ENCODE measurements around the gene ATL2. TPM values are rescaled to one million over a fixed set of nuclear protein-coding genes. Genes with fewer than 3 reads are reported as not detected.
"Not testable (repeated sequence)": the region's sequence is repeated elsewhere in the genome, so short reads cannot be mapped to it uniquely, and the experiment has no call there.

ATL2 gene
- polyA plus RNA-seq, 3 donors, result 65.2 to 66.6 (median 66.3) TPM

DNA sequence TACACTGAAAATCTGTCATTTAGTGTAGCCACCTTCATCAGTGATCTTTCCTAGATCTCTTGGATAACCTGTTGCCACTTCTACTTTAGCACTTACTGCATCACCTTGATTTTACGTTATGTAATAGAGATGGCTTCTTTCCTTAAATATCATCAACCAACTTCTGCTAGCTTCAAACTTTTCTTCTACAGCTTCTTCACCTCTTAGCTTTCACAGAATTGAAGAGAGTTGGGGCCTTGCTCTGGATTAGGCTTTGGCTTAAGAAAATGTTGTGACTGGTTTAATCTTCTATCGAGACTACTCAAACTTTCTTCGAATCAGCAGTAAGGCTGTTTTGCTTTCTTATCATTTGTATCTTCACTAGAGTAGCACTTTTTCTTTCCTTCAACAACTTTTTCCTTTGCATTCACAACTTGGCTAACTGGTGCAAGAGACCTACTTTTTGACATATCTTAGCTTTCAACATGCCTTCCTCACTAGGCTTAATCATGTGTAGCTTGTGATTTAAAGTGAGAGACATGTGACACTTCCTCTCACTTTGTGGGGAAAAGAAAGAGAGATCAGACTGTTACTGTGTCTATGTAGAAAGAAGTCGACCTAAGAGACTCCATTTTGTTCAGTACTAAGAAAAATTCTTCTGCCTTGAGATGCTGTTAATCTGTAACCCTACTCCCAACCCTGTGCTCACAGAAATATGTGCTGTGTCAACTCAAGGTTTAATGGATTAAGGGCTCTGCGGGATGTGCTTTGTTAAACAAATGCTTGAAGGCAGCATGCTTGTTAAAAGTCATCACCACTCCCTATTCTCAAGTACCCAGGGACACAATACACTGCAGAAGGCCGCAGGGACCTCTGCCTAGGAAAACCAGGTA is 99.6 kb downstream of the ATL2 start:
- DNase-seq (ENCODE audit: low read depth in 3 of 3, low spot score in 2 of 3), result no peak

DNA sequence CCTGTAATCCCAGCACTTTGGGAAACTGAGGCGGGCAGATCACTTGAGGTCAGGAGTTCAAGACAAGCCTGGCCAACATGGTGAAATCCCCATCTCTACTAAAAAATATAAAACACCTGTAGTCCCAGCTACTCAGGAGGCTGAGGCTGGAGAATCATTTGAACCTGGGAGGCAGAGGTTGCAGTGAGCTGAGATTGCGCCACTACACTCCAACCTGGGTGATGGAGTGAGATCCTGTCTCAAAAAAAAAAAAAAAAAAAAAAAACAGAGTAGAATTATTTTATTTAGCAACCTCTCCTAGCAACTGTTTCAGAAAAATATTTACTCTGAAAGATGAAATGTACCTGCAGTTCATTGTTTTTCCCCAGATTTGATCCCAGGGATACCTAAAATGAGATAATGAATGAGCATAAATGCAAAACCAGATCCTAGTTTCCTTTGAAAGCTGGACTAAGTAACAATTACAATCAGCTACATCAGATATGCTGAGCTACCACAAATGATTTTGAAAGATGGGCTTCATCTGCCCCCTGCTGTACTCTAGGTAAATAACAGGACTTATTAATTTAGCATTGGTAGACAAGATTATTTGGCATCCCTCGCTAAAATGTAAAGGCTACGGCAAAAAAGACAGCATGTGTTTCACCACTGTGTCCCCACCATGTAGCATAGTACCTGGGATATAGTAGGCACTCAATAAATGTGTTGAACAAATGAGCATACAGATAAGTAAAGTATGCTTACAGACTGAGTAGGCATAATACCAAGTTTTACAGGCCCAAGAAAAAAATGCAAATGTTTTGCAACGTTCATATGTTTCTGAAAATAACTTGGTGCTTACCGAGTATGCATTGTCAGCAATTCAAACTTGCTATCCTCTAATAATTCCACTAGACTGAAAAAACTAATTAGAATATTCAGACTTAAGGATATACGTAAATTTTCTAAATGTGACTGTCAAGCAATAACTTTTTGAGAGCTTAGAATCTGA is 102.5 kb downstream of the ATL2 start:
- DNase-seq (ENCODE audit: low read depth in 3 of 3, low spot score in 2 of 3), result peak; percentile 61 to 72 (median 70)

DNA sequence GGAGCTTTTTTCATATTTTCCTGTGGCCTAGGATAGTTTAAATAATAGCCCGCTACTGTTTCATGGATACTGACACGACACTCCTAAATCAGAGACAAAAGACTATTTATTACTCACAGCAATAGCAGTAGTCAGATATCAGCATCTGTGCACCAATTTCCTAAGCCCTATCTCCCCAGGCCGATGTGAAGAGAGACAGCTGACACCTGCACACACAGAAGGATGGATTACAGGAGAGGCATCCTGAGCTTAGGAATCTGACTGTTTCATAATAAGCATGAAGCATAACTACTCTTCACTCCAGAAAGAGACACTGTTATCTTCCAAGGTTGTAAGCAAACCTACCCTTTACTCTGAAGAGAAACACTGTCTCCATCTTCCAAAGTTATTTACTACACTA is 105.4 kb downstream of the ATL2 start:
- DNase-seq (ENCODE audit: low read depth in 3 of 3, low spot score in 2 of 3), result no peak

DNA sequence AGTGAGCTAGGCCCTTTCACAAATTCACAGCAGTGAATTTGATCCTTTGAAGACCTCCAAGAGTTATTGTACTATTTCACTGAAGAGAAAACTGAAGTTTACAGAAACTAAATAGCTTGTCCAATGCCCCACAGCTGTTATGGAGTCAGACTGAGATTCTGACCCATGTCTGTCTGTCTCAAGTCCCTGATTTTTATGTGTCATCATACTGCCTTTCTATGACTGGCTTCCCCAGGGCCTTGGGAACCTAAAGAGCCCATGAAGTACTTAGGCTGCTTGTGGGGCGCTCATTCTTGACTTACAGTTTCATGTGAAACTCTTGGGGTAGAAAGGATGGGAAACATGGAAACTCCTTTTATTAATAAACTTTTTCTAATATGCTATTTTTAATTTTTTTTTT is 107.7 kb downstream of the ATL2 start:
- no peak for DNase-seq (ENCODE audit: low read depth in 3 of 3, low spot score in 2 of 3)

DNA sequence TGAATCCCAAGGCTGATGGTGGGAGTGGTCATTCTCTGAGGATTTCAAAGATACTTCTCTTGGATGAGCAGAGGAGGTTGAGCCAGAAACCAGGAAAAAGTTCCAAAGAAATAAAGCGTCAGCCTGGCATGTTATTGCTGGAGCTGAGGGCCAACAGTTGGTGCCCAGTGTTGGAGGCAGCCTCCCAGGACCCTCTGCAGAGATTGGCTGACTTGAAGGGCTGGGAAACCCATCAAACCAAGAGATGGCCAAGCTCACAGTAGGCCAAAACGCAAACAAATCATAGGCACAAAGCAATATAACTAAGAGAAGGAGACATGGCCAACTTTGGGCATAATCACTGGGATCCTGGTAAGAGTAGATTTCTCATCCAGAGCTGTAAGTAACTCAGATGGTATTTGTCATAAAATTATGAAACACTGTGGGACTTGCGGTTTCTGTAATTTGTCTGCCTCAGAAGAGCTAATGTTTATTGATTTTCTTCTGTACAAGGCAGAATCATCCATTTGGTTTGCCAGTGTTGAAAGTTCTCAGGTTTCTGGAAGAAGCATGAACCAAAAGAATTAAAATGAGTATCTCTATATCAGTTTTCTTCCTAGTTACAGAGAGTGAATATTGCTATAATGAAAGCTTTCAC is 108.3 kb downstream of the ATL2 start:
- no peak for DNase-seq (ENCODE audit: low read depth in 3 of 3, low spot score in 2 of 3)

DNA sequence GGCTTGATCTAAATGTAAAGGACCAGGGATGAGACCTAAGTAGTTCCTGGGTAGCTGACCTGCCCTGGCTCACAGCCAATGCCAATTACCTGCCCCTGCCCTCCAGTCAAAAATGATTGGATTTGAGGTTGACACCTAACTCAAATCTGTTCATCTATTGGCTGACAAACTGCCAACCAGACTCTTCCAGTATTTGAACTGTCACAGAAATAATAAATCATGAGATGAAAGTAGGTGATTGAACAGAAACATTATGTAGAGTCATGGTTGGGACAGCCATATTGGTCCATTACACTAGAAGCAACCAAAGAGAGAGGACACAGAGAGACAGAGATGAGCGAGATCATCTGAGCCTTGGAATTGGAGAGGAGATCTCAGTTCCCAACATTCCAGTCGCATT is 109.1 kb downstream of the ATL2 start:
- no peak for DNase-seq (ENCODE audit: low read depth in 3 of 3, low spot score in 2 of 3)

DNA sequence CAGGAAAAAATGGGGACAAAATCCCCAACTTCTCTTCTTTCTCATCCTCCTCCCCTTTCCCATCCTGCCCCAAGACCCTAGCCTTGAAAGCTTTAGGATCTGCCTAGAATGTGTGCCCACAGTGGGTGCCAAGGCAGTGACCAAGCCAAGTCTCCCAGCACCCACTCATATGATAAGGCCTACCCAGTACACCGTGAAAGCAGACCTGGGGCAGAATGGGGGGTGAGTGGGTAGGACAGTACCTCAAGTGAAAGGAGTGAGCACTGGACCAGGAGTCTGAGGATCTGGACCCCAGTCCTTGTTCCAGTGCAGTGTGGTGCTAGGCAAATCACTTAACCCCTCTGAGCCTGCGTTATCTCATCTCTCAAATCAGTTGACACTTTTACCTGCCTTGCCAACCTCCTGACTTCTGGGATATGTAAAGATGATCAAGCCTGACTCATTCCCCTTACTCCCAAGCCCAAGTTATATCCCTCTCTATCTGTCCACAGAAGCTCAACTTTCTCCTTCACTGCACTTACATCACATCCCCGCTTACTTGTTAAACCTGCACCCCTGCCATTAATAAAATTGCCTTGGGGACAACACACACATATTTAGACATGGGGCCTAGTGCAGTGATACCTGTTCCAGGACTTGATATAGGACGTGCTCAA is 109.7 kb downstream of the ATL2 start:
- no peak for DNase-seq (ENCODE audit: low read depth in 3 of 3, low spot score in 2 of 3)

DNA sequence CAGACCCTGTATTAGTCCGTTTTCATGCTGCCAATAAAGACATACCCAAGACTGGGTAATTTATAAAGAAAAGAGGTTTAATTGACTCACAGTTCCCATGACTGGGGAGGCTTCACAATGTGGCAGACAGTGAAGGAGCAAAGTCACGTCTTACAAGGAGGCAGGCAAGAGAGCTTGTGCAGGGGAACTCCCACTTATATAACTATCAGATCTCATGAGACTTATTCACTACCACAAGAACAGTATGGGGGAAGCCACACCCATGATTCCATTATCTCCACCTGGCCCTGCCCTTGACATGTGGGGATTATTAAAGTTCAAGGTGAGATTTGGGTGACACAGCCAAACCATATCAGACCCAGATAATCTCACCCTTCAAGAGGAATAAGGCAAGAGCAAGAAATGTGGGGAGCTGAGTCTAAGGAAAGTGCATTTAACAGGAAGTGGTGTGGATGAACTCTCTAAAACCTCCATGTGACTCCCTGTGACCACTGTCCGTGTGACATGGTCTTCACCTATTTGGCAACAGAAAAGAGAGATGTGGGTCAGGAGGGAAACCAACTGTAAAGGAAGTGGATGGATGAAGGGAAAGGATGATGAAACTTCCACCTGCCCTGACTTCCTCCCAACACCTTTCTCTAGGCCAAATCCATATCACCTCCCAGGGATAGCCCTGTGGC is 110.6 kb downstream of the ATL2 start:
- no peak for DNase-seq (ENCODE audit: low read depth in 3 of 3, low spot score in 2 of 3)

DNA sequence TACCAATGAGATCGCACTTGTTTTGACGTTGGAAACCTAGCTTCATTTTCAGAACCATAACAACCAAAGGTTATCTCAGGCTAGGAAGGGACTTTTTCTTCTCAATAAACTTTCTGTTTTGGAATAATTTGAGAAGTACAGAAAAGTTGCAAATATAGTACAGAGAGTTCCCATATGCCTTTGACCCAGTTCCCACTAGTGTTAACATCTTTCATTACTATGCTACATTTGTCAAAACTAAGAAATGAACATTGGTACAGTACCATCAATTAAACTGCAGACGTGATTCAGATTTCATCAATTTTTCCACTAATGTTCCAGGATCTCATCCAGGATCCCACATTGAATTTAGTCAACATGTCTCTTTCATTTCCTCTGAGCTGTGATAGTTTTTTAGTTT is 111.6 kb downstream of the ATL2 start:
- DNase-seq (ENCODE audit: low read depth in 3 of 3, low spot score in 2 of 3), result no peak

DNA sequence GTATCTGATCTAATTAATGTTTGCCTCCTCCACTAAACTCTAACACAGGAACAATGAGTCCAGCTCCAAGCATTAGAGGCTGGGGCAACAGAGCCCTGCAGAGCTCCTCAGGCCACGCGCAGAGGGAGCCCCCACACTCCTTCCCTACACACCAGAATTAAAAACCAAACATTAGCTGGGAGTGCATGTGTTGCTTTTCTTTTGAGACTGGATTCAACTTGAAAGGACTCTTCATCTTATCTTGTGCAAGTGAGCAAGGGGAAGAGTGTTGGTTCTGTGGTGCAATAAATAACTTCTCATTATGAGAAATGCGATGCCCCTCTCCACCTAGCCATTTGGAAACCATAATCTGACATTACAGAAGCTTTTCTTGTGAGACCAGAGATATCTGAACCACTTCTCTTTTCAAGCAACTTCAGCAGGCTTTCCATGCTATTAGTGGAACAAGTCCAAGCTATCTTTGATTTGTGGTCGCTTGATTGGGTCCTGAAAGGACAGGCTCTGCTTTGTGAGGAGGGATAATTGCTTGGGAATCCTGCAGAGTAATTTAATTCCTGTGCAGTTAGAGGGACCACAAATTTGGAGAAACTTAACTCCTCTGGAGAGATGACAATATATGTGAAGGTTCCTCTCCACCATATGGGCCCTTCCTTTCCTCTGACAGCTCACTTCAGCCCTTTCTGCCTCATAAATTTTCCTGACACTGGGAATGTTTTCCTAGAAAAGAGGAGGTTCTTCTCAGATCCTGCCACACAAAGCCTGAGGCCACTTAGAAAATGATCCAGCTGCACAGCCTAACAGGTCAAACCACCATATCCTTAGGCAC is 112.5 kb downstream of the ATL2 start:
- peak; percentile 81 to 84 (median 83) for DNase-seq (ENCODE audit: low read depth in 3 of 3, low spot score in 2 of 3)

DNA sequence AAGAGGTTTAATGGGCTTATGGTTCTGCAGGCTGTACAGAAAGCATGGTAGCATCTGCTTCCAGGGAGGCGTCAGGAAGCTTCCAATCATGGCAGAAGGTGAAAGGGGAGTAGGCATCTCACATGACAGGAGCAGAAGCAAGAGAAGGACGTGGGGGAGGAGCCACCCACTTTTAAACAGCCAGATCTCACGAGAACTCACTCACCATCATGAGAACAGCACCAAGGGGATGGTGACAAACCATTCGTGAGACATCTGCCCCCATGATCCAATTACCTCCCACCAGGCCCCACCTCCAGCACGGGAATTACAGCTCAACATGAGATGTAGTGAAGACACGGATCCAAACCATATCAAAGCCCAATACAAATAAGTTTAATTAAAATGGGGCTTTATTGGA is 113.8 kb downstream of the ATL2 start:
- DNase-seq (ENCODE audit: low read depth in 3 of 3, low spot score in 2 of 3), result no peak

DNA sequence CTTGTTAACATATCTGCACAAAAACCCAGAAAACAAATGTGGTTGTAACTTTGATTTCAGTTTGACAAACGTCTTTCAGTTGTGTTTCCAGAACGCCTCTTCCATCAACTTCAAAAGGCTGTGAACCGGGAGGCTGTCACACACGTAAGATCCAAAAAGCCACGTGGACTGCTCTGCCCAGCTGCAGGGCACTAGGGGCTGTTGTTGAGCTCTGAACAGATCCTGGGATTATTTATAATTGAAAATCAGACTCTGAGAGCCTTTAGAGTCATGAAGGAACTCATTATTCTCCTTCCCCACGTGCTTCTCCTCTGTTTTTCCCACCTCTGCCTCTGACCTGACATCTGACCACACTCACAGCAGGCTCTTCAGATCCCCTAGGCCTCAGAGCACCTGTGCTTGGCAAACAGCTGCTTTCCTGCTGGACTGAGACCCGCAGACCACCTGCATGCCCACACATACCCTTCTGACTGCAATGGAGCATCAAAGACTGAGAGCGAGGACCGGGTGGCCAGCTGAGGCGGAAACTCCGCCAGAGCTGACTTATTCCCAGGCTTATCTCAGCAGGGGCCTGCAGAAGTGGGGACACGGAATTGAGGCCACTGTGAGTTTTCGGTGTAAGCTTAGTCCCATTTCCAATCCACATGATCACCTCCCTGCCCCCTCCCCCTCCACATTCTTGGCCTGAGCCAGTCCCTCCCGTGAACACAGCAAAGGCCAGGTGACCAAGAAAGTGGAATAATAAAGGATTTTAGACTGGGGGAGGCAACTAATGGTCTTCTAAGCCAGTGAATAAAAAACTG is 114.8 kb downstream of the ATL2 start:
- no peak for DNase-seq (ENCODE audit: low read depth in 3 of 3, low spot score in 2 of 3)

DNA sequence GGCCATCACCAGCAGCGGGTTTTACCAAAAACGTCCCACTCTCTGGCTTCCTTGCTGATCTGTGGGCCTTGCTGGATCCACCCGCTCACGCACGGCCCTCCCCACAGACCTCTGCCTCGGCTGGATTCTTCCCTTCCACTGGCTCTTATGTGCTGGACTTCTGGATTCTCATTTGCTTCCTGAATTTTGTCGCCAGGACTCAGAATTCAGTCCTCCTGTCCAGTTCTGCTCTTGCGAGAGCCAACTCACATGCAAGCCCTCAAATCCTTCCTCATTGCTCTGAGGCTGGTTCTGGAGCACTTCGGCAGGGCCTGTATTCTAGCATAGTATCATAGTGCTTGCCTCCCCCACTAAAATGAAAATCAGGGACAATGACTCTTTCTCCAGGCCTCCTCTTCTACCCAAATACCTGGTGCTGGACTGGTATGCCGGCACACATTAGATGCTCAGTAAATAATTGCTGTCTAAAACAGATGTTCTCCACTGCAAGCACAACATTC is 115.5 kb downstream of the ATL2 start:
- no peak for DNase-seq (ENCODE audit: low read depth in 3 of 3, low spot score in 2 of 3)

DNA sequence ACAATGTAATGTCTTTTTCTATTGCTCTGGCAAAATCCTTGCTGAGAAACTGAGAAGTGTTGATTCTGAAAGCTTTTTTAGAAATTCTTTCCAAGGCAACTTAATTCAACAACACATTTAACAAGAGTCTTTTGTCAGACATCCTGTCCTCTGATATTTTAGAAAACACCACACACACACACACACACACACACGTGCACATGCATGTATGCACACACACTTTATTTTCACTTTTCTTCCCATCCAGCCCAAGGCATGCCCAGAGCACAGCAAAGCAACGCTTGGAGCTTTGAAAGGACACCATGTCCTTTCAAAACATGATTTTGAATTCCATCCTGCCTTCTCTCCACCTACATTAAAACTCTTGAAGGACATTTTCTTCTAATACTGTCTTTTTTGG is 116.1 kb downstream of the ATL2 start:
- DNase-seq (ENCODE audit: low read depth in 3 of 3, low spot score in 2 of 3), result no peak

DNA sequence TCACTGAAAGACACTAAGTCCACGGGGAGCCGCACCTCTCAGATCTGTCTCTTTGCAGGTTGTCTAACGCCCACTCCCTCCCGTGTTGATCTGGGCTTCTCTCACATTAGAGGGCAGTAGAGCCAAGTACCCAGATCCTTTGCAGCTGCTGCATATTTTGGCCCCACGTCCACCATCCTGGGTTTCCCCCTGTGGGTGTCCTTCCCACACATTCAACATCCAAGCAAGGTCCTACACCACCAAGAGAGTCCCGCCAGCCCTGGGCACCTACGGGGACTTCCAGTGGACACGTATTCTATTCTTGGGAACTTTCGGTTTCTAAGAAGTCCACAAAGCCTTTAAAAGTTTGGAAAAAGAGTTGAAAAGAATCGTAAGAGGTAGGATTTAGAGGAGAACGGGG is 116.6 kb downstream of the ATL2 start:
- no peak for DNase-seq (ENCODE audit: low read depth in 3 of 3, low spot score in 2 of 3)

DNA sequence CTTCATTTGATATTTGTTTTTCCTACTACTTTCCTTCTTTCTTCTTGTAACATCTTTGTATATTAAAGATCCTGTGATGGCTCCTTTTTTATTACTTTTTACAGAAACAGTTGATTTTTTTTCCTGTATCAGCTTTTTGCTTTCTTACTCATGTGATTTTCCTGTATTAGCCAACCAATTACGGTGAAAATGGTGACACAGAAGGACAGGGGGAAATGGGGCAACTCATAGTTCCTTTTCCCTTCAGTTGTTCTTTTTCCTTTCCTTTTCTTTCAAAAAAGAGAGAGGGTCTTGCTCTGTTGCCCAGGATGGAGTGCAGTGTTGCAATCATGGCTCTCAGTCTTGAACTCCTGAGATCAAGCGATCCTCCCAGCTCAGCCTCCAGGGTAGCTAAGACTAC is 117.8 kb downstream of the ATL2 start:
- DNase-seq (ENCODE audit: low read depth in 3 of 3, low spot score in 2 of 3), result no peak

DNA sequence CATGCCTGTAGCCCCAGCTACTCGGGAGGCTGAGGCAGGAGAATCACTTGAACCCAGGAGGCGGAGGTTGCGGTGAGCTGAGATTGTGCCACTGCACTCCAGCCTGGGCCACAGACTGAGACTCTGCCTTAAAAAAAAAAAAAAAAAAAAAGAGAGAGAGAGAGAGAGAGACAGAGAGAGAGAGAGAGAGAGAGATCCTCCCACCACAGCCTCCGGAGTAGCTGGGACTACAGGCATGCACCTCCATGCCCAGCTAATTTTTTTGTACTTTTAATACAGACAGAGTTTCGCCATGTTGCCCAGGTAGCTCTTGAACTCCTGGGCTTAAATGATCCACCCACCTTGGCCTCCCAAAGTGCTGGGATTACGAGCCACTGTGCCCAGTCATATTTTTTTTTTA is 119.4 kb downstream of the ATL2 start:
- not testable (repeated sequence) for DNase-seq (ENCODE audit: low read depth in 3 of 3, low spot score in 2 of 3)

DNA sequence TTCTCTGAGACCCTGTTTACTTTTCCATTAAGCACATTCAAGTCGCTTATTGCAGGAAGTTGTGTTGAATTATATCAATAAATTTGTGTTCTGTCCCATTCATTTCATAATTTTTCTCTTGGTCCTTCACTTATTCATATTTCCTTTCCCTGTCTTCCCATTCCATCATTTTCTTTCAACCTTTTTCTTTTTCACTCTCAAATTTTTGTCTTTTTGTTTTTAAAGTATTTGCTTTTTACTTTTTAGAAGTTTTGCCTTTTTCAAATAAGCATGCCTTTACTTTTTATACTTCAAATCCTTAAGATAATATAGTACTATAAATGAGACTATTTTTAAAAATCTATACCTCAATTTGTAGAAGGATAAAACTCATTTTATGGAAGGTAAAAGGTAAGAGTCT is 120.5 kb downstream of the ATL2 start:
- no peak for DNase-seq (ENCODE audit: low read depth in 3 of 3, low spot score in 2 of 3)
